Ishikawa (cell line): Measurements from ENCODE around the gene RAG2.

ENCODE experiments used
- CEBPB ChIP-seq: IDR thresholded peaks from 2 replicates; pipeline ENCODE4 v1.6.1; 2012
- CREB1 ChIP-seq: IDR thresholded peaks from 2 replicates; pipeline ENCODE4 v1.6.1; 2012; ENCODE audit warnings: low read depth
- EGR1 ChIP-seq: IDR thresholded peaks from 2 replicates; pipeline ENCODE4 v1.6.1; 2012
- EP300 ChIP-seq: IDR thresholded peaks from 2 replicates; pipeline ENCODE4 v1.6.1; 2012; ENCODE audit warnings: borderline replicate concordance
- FOXM1 ChIP-seq: IDR thresholded peaks from 2 replicates; pipeline ENCODE4 v1.6.1; 2012; ENCODE audit warnings: low read depth, borderline replicate concordance
- RAD21 ChIP-seq: IDR thresholded peaks from 2 replicates; pipeline ENCODE4 v1.6.1; 2012; ENCODE audit warnings: low read depth
- REST ChIP-seq: IDR thresholded peaks from 2 replicates; pipeline ENCODE4 v1.6.1; 2012; ENCODE audit warnings: low read depth, mild to moderate bottlenecking
- TAF1 ChIP-seq: IDR thresholded peaks from 2 replicates; pipeline ENCODE4 v1.6.1; 2012; ENCODE audit warnings: low read depth, mild to moderate bottlenecking
- USF1 ChIP-seq: IDR thresholded peaks from 2 replicates; pipeline ENCODE4 v1.6.1; 2012
- YY1 ChIP-seq: IDR thresholded peaks from 2 replicates; pipeline ENCODE4 v1.6.1; 2012; ENCODE audit warnings: low read depth
- ZBTB7A ChIP-seq: IDR thresholded peaks from 2 replicates; pipeline ENCODE4 v1.6.1; 2012; ENCODE audit warnings: low read depth
- TF ChIP-seq, protein P1 (sequence below): IDR thresholded peaks from 2 replicates; pipeline ENCODE4 v1.6.1; 2012

- no peak for TF ChIP-seq FOXM1
- no peak for TF ChIP-seq ZBTB7A
- no peak for TF ChIP-seq EP300
- TF ChIP-seq REST, result no peak
- TF ChIP-seq RAD21, result no peak
- TF ChIP-seq, protein P1, sequence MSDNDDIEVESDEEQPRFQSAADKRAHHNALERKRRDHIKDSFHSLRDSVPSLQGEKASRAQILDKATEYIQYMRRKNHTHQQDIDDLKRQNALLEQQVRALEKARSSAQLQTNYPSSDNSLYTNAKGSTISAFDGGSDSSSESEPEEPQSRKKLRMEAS, result no peak
- TF ChIP-seq CREB1, result no peak
- TF ChIP-seq EGR1, result no peak
- no peak for TF ChIP-seq CEBPB
- no peak for TF ChIP-seq TAF1
- TF ChIP-seq USF1, result no peak
- TF ChIP-seq YY1, result no peak
Measured at GRCh38 chr11:36565031-36565610, 32.9 kb downstream of the RAG2 start.
